GM12801 (cell line): ENCODE measurements around the gene PGAP2.

Experiments used
- TF ChIP-seq, protein P1 (sequence below): IDR thresholded peaks from one replicate; pipeline ENCODE4 v1.5.1; 2011; ENCODE audit warnings: control low read depth; ENCODE audit not compliant: insufficient read length; ENCODE audit errors: extremely low read depth

The PGAP2 gene

DNA sequence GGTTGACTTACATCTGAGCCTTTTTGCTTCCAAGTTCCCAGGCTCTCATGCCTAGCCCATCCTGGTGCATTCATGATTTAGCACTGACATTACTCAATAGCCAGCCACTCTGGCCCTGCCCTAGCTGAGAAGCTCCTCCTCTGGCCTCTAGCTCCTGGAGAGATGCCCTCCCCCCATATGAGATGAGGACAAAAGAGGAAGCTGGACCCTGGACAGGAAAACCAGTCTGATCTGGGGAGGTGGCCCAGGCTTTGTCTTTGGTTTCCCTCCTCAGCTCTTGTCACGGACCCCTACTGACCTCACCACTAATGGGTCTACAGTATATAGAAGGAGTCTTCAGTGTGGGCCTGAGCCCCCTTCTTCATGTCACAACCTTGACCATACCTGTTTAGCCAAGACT, 29.4 kb downstream of the PGAP2 start:
- TF ChIP-seq, protein P1, sequence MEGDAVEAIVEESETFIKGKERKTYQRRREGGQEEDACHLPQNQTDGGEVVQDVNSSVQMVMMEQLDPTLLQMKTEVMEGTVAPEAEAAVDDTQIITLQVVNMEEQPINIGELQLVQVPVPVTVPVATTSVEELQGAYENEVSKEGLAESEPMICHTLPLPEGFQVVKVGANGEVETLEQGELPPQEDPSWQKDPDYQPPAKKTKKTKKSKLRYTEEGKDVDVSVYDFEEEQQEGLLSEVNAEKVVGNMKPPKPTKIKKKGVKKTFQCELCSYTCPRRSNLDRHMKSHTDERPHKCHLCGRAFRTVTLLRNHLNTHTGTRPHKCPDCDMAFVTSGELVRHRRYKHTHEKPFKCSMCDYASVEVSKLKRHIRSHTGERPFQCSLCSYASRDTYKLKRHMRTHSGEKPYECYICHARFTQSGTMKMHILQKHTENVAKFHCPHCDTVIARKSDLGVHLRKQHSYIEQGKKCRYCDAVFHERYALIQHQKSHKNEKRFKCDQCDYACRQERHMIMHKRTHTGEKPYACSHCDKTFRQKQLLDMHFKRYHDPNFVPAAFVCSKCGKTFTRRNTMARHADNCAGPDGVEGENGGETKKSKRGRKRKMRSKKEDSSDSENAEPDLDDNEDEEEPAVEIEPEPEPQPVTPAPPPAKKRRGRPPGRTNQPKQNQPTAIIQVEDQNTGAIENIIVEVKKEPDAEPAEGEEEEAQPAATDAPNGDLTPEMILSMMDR: no peak

DNA sequence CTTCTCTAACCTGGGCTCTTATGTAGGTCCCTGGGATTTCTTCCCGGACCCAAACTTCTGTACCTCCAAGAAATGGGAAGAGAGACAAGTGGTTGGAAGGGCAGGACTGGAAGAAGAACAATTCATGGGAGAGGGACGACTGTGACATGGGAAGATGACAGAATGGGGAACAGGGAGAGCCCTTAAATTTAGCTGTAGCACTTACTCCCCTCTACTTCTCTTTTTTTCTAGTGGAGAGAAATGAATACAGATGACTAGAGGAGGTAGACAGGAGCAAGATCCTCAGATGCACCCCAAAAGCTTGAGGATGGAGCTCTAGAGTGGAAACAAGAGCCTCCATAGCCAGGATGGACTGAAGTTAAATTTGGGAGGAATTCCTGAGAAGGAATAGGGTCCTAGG, 30.1 kb downstream of the PGAP2 start:
- TF ChIP-seq, protein P1: no peak

DNA sequence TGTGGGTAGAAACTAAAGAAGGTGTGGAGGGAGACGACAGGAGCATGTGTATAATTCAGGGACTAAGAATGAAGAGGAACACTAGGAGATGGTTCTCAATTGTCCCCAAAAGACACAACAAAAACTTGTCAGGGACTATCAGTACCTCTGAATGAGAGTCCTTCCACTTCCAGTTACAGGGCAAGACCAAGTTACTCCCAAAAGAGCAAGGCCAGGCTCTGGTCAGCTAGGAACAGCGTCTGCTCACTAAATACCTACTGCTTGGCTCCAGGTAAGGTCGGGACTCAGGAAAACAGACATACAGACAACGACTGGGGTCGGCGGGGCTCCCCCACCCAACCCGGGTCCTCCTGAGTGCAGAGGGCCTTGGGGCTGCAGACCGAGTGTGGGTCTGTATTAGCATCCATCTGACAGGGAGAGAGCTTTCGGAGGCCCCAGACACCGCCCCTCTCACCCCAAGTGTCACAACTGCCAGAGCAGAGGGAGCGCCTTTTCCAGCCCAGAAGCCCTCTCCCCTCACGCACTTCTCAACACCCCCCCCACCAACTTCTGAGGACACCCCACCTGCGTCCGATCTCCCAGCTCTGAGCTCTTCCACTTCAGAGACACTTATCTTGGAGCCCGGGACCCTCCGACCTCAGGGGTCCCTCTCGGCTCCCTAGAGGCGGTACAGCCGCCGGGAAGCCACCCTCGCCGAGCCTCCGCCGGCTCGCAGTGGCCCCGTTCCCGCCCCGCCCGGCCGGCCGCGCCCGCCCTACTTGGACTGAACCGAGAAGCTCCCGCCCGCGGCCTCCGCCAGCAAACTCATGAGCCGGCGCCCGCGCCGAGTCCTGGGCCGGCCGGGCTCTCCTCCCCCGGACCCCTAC, 31.9 kb downstream of the PGAP2 start:
- TF ChIP-seq, protein P1: no peak

DNA sequence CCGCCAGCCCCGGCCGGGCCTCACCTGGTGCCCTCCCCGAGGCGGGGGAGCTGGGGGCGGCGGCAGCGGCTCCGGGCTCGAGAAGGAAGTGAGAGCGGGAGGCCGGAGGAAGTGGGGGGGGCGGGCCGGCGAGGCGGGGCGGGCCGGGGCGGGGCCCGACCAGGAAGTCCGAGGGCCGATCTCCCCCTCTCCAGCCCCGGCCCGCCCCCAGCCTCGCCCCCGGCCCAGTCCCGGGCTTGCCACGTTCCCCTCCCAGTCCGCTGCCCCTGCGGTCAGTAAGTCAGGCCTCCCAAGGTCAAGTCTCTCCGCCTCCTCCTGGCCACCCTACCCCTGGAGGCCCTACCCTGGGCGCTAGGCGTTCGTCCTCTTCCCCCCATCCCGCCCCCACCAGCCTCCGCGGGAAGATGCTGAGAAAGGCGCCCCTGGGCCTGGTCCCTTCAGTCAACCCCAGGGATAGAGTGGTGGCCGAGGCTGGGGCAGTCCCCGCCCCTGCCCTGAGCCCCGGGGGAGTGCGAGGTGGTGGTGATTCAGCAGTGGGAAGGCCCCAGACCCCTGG, 32.6 kb downstream of the PGAP2 start, which contains the start of gene RHOG:
Gene RHOG (minus strand): TSS at position 90 of the 556 bp plus-strand sequence. CDS start 12,821 bp downstream, outside the sequence.
- TF ChIP-seq, protein P1: no peak

DNA sequence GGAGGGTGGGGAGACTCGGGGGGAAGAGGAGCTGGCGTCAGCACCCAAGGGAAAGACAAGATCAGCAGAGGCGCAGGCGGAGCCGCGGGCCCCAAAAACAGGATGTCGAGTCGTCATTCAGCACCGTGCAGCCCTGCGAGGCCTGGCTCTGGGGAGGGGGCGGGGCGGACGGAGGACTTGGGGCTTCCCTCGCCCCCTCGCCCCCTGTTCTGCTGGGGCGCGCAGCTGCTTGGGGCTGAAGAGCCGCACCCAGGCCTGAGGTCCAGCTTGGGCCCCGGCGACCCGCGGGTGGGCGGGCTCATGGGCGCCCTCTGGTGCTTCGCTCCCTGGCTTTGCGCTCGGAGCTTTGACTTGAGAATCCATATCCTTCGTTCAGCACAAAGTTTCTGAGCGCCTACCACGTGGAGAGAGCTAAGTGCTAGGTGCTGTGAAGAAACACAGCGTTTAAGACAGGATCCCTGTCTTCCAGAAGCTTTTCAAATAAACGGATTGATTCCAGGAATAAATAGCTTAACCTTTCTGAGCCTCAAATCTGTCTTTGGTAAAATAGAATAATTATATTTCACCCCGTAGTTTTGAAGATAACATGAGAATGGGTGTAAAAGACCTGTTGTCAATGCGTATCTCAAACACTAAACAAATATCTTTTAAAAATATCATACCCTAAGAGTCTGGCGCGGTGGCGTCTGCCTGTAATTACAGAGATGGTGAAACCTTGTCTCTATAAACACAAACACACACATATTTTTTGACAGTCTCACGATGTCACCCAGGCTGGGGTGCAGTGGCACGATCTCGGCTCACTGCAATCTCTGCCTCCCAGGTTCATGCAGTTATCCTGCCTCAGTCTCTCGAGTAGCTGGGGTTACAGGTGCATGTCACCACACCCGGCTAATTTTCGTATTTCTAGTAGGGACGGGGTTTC, 33.3 kb downstream of the PGAP2 start:
- TF ChIP-seq, protein P1: no peak

DNA sequence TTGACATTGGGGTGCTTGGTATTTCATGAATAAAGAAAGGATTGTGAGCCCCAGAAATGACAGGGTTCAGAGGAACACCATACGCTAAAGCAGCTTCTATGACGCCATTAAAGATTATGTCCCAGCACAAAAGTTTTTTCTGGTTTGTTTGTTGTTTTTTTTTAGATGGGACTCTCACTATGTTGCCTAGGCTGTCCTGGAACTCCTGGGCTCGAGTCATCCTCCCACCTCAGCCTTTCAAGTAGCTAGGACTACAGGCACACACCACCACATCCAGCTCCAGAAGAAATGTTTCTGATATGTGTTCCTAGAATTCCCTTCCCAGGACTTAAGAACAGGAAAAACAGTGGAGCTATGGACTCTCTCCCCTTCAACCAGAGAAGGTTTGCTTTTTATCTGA, 35.0 kb downstream of the PGAP2 start:
- TF ChIP-seq, protein P1: no peak

DNA sequence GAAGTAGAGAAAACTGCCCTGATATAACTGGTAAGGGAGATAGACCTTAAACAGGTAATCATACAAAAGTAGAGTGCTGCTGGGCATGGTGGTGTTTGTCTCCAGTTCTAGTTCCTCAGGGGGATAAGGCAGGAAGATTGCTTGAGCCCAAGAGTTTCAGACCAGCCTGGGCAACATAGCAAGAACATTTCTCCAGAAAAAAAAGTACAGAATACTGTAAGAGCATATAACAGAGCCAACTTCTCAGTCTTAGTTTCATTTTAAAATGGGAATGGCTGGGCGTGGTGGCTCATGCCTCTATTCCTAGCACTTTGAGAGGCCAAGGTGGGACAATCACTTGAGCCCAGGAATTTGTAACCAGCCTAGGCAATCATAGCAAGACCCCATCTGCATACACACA, 36.9 kb downstream of the PGAP2 start:
- TF ChIP-seq, protein P1: no peak
